Measurements from ENCODE around the gene SMIM10L2A.
"Not testable (repeated sequence)": the region's sequence is repeated elsewhere in the genome, so short reads cannot be mapped to it uniquely, and the experiment has no call there.

SMIM10L2A gene

GRCh38 chrX:135396566-135396965, 25.2 kb upstream of the SMIM10L2A start:
- H3K9ac ChIP-seq (ENCODE audit: low read depth, low read length): no peak overlapping the region
- H3K36me3 ChIP-seq (ENCODE audit: control insufficient read depth, insufficient read depth, low read length): no peaks in the 10 kb centered on the region
- no peak overlapping the region for H3K4me3 ChIP-seq (ENCODE audit: low read depth, low read length)
- no peaks in the 10 kb centered on the region for H3K9me3 ChIP-seq (ENCODE audit: control insufficient read depth, insufficient read depth, low read length)
- H3K27me3 ChIP-seq (ENCODE audit: control insufficient read depth, insufficient read depth, low read length): no peaks in the 10 kb centered on the region
- no peaks in the 10 kb centered on the region for H3K4me1 ChIP-seq (ENCODE audit: control insufficient read depth, insufficient read depth, low read length)

GRCh38 chrX:135397652-135398051, 24.1 kb upstream of the SMIM10L2A start:
- Histone ChIP-seq H3K36me3 (ENCODE audit: control insufficient read depth, insufficient read depth, low read length) (no peaks in the 10 kb centered on the region), H3K4me3 (ENCODE audit: low read depth, low read length) (no peak overlapping the region), H3K4me1 (ENCODE audit: control insufficient read depth, insufficient read depth, low read length) (no peaks in the 10 kb centered on the region), H3K9ac (ENCODE audit: low read depth, low read length) (no peak overlapping the region), H3K27me3 (ENCODE audit: control insufficient read depth, insufficient read depth, low read length) (no peaks in the 10 kb centered on the region), H3K9me3 (ENCODE audit: control insufficient read depth, insufficient read depth, low read length) (no peaks in the 10 kb centered on the region)

- Histone ChIP-seq H3K9me3 (ENCODE audit: control insufficient read depth, insufficient read depth, low read length) (no peaks in the 10 kb centered on the region), H3K4me1 (ENCODE audit: control insufficient read depth, insufficient read depth, low read length) (peaks cover 10% of the 10 kb centered on the region), H3K9ac (ENCODE audit: low read depth, low read length) (no peak overlapping the region), H3K4me3 (ENCODE audit: low read depth, low read length) (no peak overlapping the region), H3K27me3 (ENCODE audit: control insufficient read depth, insufficient read depth, low read length) (no peaks in the 10 kb centered on the region), H3K36me3 (ENCODE audit: control insufficient read depth, insufficient read depth, low read length) (no peaks in the 10 kb centered on the region)
These were observed 18.4 kb upstream of the SMIM10L2A start for GRCh38 chrX:135403374-135403773.

- H3K4me3 ChIP-seq (ENCODE audit: low read depth, low read length): not testable (repeated sequence)
These were observed 15.3 kb upstream of the SMIM10L2A start for GRCh38 chrX:135406428-135406827.

GRCh38 chrX:135408794-135409193, 12.9 kb upstream of the SMIM10L2A start:
- no peak overlapping the region for H3K4me3 ChIP-seq (ENCODE audit: low read depth, low read length)
- H3K36me3 ChIP-seq (ENCODE audit: control insufficient read depth, insufficient read depth, low read length): no peaks in the 10 kb centered on the region
- peaks cover 23% of the 10 kb centered on the region for H3K4me1 ChIP-seq (ENCODE audit: control insufficient read depth, insufficient read depth, low read length)
- H3K9me3 ChIP-seq (ENCODE audit: control insufficient read depth, insufficient read depth, low read length): peaks cover 3% of the 10 kb centered on the region
- no peaks in the 10 kb centered on the region for H3K27me3 ChIP-seq (ENCODE audit: control insufficient read depth, insufficient read depth, low read length)
- no peak overlapping the region for H3K9ac ChIP-seq (ENCODE audit: low read depth, low read length)

More at GRCh38 chrX:135406428-135406827, 15.3 kb upstream of the SMIM10L2A start:
- H3K27me3 ChIP-seq (ENCODE audit: control insufficient read depth, insufficient read depth, low read length); H3K36me3 ChIP-seq (ENCODE audit: control insufficient read depth, insufficient read depth, low read length); H3K9me3 ChIP-seq (ENCODE audit: control insufficient read depth, insufficient read depth, low read length); H3K9ac ChIP-seq (ENCODE audit: low read depth, low read length): not testable (repeated sequence)
- H3K4me1 ChIP-seq (ENCODE audit: control insufficient read depth, insufficient read depth, low read length): peaks cover 23% of the 10 kb centered on the region

- H3K4me1 ChIP-seq (ENCODE audit: control insufficient read depth, insufficient read depth, low read length): peaks cover 21% of the 10 kb centered on the region
- no peak overlapping the region for H3K4me3 ChIP-seq (ENCODE audit: low read depth, low read length)
- peaks cover 3% of the 10 kb centered on the region for H3K9me3 ChIP-seq (ENCODE audit: control insufficient read depth, insufficient read depth, low read length)
- no peak overlapping the region for H3K9ac ChIP-seq (ENCODE audit: low read depth, low read length)
- no peaks in the 10 kb centered on the region for H3K36me3 ChIP-seq (ENCODE audit: control insufficient read depth, insufficient read depth, low read length)
- H3K27me3 ChIP-seq (ENCODE audit: control insufficient read depth, insufficient read depth, low read length): no peaks in the 10 kb centered on the region
These were observed 10.7 kb upstream of the SMIM10L2A start for GRCh38 chrX:135410861-135411627.

GRCh38 chrX:135411893-135412292, 9.9 kb upstream of the SMIM10L2A start:
- Histone ChIP-seq H3K36me3 (ENCODE audit: control insufficient read depth, insufficient read depth, low read length) (no peaks in the 10 kb centered on the region), H3K4me1 (ENCODE audit: control insufficient read depth, insufficient read depth, low read length) (peaks cover 21% of the 10 kb centered on the region), H3K9me3 (ENCODE audit: control insufficient read depth, insufficient read depth, low read length) (peaks cover 9% of the 10 kb centered on the region), H3K9ac (ENCODE audit: low read depth, low read length) (no peak overlapping the region), H3K27me3 (ENCODE audit: control insufficient read depth, insufficient read depth, low read length) (no peaks in the 10 kb centered on the region), H3K4me3 (ENCODE audit: low read depth, low read length) (no peak overlapping the region)

- H3K9me3 ChIP-seq (ENCODE audit: control insufficient read depth, insufficient read depth, low read length): peaks cover 9% of the 10 kb centered on the region
These were observed 5.2 kb upstream of the SMIM10L2A start for GRCh38 chrX:135416546-135416945.

GRCh38 chrX:135420831-135421230, 913 bp upstream of the SMIM10L2A start:
- Histone ChIP-seq H3K9ac (ENCODE audit: low read depth, low read length) (no peak overlapping the region), H3K9me3 (ENCODE audit: control insufficient read depth, insufficient read depth, low read length) (peaks cover 6% of the 10 kb centered on the region), H3K27me3 (ENCODE audit: control insufficient read depth, insufficient read depth, low read length) (no peaks in the 10 kb centered on the region), H3K4me1 (ENCODE audit: control insufficient read depth, insufficient read depth, low read length) (no peaks in the 10 kb centered on the region), H3K36me3 (ENCODE audit: control insufficient read depth, insufficient read depth, low read length) (peaks cover 2% of the 10 kb centered on the region), H3K4me3 (ENCODE audit: low read depth, low read length) (peak overlapping the region; percentile 30)

More at GRCh38 chrX:135416546-135416945, 5.2 kb upstream of the SMIM10L2A start:
- H3K36me3 ChIP-seq (ENCODE audit: control insufficient read depth, insufficient read depth, low read length): no peaks in the 10 kb centered on the region
- H3K27me3 ChIP-seq (ENCODE audit: control insufficient read depth, insufficient read depth, low read length): no peaks in the 10 kb centered on the region
- H3K4me1 ChIP-seq (ENCODE audit: control insufficient read depth, insufficient read depth, low read length): no peaks in the 10 kb centered on the region
- H3K9ac ChIP-seq (ENCODE audit: low read depth, low read length): no peak overlapping the region
- H3K4me3 ChIP-seq (ENCODE audit: low read depth, low read length): no peak overlapping the region

GRCh38 chrX:135421537-135421931, 210 bp upstream of the SMIM10L2A start:
- peaks cover 2% of the 10 kb centered on the region for H3K36me3 ChIP-seq (ENCODE audit: control insufficient read depth, insufficient read depth, low read length)
- no peaks in the 10 kb centered on the region for H3K4me1 ChIP-seq (ENCODE audit: control insufficient read depth, insufficient read depth, low read length)
- peaks cover 4% of the 10 kb centered on the region for H3K9me3 ChIP-seq (ENCODE audit: control insufficient read depth, insufficient read depth, low read length)
- no peak overlapping the region for H3K9ac ChIP-seq (ENCODE audit: low read depth, low read length)
- H3K27me3 ChIP-seq (ENCODE audit: control insufficient read depth, insufficient read depth, low read length): no peaks in the 10 kb centered on the region
- H3K4me3 ChIP-seq (ENCODE audit: low read depth, low read length): peak overlapping the region; percentile 30

GRCh38 chrX:135422810-135423168, 1.0 kb downstream of the SMIM10L2A start:
- peak overlapping the region; percentile 56 for H3K4me3 ChIP-seq (ENCODE audit: low read depth, low read length)
- H3K4me1 ChIP-seq (ENCODE audit: control insufficient read depth, insufficient read depth, low read length); H3K36me3 ChIP-seq (ENCODE audit: control insufficient read depth, insufficient read depth, low read length); H3K27me3 ChIP-seq (ENCODE audit: control insufficient read depth, insufficient read depth, low read length); H3K9me3 ChIP-seq (ENCODE audit: control insufficient read depth, insufficient read depth, low read length): not testable (repeated sequence)
- peak overlapping the region; percentile 24 for H3K9ac ChIP-seq (ENCODE audit: low read depth, low read length)

GRCh38 chrX:135423173-135423864, 1.6 kb downstream of the SMIM10L2A start:
- H3K27me3 ChIP-seq (ENCODE audit: control insufficient read depth, insufficient read depth, low read length); H3K4me1 ChIP-seq (ENCODE audit: control insufficient read depth, insufficient read depth, low read length); H3K9me3 ChIP-seq (ENCODE audit: control insufficient read depth, insufficient read depth, low read length); H3K9ac ChIP-seq (ENCODE audit: low read depth, low read length); H3K36me3 ChIP-seq (ENCODE audit: control insufficient read depth, insufficient read depth, low read length): not testable (repeated sequence)
- H3K4me3 ChIP-seq (ENCODE audit: low read depth, low read length): peak overlapping the region; percentile 56
